NCI-H1105 treated with DMSO at 0.1 percent for 48 hours (cell line): Measurements from ENCODE around the gene DMXL1.
"Not testable (repeated sequence)": the region's sequence is repeated elsewhere in the genome, so short reads cannot be mapped to it uniquely, and the experiment has no call there.

Source experiments
- DNase-seq: peaks from one replicate; lab custom pipeline; 2025; lab: John Stamatoyannopoulos, UW

Gene DMXL1

GRCh38 chr5:119063579-119064379 is 7.1 kb upstream of the DMXL1 start:
- no peak for DNase-seq

GRCh38 chr5:119067450-119067849 is 3.4 kb upstream of the DMXL1 start:
- no peak for DNase-seq

GRCh38 chr5:119070578-119070827 is 384 bp upstream of the DMXL1 start:
- DNase-seq, result no peak

GRCh38 chr5:119071561-119071995 is 691 bp downstream of the DMXL1 start:
- DNase-seq, result no peak

GRCh38 chr5:119072496-119072895 is 1.6 kb downstream of the DMXL1 start:
- no peak for DNase-seq

- not testable (repeated sequence) for DNase-seq
Observed at GRCh38 chr5:119073746-119074337, 3.0 kb downstream of the DMXL1 start.

- no peak for DNase-seq
Observed at GRCh38 chr5:119074419-119074818, 3.5 kb downstream of the DMXL1 start.

GRCh38 chr5:119075269-119075668 is 4.4 kb downstream of the DMXL1 start:
- DNase-seq, result not testable (repeated sequence)

GRCh38 chr5:119076080-119076479 is 5.2 kb downstream of the DMXL1 start:
- DNase-seq, result no peak

- no peak for DNase-seq
Observed at GRCh38 chr5:119077444-119077843, 6.6 kb downstream of the DMXL1 start.

GRCh38 chr5:119078071-119078846 is 7.4 kb downstream of the DMXL1 start:
- no peak for DNase-seq

- no peak for DNase-seq
Observed at GRCh38 chr5:119078861-119079260, 8.0 kb downstream of the DMXL1 start.

GRCh38 chr5:119079318-119079921 is 8.5 kb downstream of the DMXL1 start:
- no peak for DNase-seq

GRCh38 chr5:119080936-119081335 is 10.0 kb downstream of the DMXL1 start:
- no peak for DNase-seq

GRCh38 chr5:119082691-119083090 is 11.8 kb downstream of the DMXL1 start:
- DNase-seq, result no peak

GRCh38 chr5:119083679-119084078 is 12.8 kb downstream of the DMXL1 start:
- no peak for DNase-seq

- DNase-seq, result no peak
Observed at GRCh38 chr5:119088438-119088837, 17.6 kb downstream of the DMXL1 start.

GRCh38 chr5:119095611-119096010 is 24.7 kb downstream of the DMXL1 start:
- no peak for DNase-seq

- no peak for DNase-seq
Observed at GRCh38 chr5:119105971-119106370, 35.1 kb downstream of the DMXL1 start.

GRCh38 chr5:119112151-119112550 is 41.3 kb downstream of the DMXL1 start:
- no peak for DNase-seq

GRCh38 chr5:119117237-119117636 is 46.4 kb downstream of the DMXL1 start:
- no peak for DNase-seq

GRCh38 chr5:119118000-119118399 is 47.1 kb downstream of the DMXL1 start:
- no peak for DNase-seq

- DNase-seq, result no peak
Observed at GRCh38 chr5:119120893-119121292, 50.0 kb downstream of the DMXL1 start.
